Activated gamma-delta T cell (primary cell): Measurements from ENCODE around the gene RAP1B.

ENCODE experiments used
- DNase-seq: peaks from one replicate; lab custom pipeline; 2025; lab: John Stamatoyannopoulos, UW

Gene RAP1B

DNA sequence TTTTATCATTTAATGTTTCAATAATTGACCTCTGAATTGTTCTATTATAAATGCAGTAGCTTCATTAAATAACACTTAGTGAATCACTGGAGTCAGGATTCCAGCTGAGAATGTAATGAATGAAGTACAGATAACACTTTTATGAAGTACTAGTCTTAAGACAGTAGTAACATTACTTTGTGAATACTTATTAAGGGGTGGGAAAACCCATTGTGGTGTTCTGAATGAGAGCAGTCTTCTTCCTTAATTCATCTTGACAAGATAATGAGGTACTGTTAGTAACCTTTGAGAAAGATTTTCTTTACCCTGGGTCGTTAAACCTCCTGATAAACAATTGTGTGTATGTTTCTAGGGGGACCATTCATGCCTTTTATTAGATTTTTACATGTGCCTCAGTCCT lies 88.8 kb downstream of the RAP1B start:
- no peak for DNase-seq
